Glutamatergic neuron (in vitro differentiated cells): ENCODE measurements around the gene NBEAL2. TPM values are rescaled to one million over a fixed set of nuclear protein-coding genes. Genes with fewer than 3 reads are reported as not detected.

ENCODE experiments used
- DNase-seq: peaks from one replicate; pipeline ENCODE4 v3.0.0; 2022
- H3K27ac Mint-ChIP-seq: one replicate; pipeline ENCODE4 v1.8.0; 2020; ENCODE audit warnings: mild to moderate bottlenecking, mixed read lengths, inconsistent platforms; ENCODE audit not compliant: unreplicated experiment
- H3K27me3 Mint-ChIP-seq: one replicate; pipeline ENCODE4 v1.8.0; 2020; ENCODE audit warnings: mild to moderate bottlenecking, moderate library complexity, mixed read lengths, inconsistent platforms; ENCODE audit not compliant: unreplicated experiment
- H3K36me3 Mint-ChIP-seq: one replicate; pipeline ENCODE4 v1.8.0; 2020; ENCODE audit warnings: mild to moderate bottlenecking, mixed read lengths, inconsistent platforms; ENCODE audit not compliant: unreplicated experiment
- H3K4me1 Mint-ChIP-seq: one replicate; pipeline ENCODE4 v1.8.0; 2020; ENCODE audit warnings: mild to moderate bottlenecking, low read depth, mixed read lengths, inconsistent platforms; ENCODE audit not compliant: unreplicated experiment
- H3K4me3 Mint-ChIP-seq: one replicate; pipeline ENCODE4 v1.8.0; 2020; ENCODE audit warnings: mild to moderate bottlenecking, mixed read lengths, inconsistent platforms; ENCODE audit not compliant: unreplicated experiment
- H3K9me3 Mint-ChIP-seq: one replicate; pipeline ENCODE4 v1.8.0; 2020; ENCODE audit warnings: mild to moderate bottlenecking, moderate library complexity, mixed read lengths, inconsistent platforms; ENCODE audit not compliant: unreplicated experiment
- total RNA-seq: library from RNA; stranded (reverse); fragmentation: NEBNext Ultra II Directional; extraction: Animal tissue kit (Norgen Biotek cat#: 25700); gene quantifications from one replicate; pipeline ENCODE4 v1.2.1, GENCODE V29; 2021; ENCODE audit not compliant: unreplicated experiment
- TF ChIP-seq, protein P1 (sequence below): fragments of 200-600 bp; sonication (generic); IDR thresholded peaks from one replicate; pipeline ENCODE4 v1.5.0; 2021; ENCODE audit not compliant: partially characterized antibody, unreplicated experiment

Gene NBEAL2
- total RNA-seq, 1 donor from 2014 or later = 38.0 TPM

- TF ChIP-seq, protein P1, sequence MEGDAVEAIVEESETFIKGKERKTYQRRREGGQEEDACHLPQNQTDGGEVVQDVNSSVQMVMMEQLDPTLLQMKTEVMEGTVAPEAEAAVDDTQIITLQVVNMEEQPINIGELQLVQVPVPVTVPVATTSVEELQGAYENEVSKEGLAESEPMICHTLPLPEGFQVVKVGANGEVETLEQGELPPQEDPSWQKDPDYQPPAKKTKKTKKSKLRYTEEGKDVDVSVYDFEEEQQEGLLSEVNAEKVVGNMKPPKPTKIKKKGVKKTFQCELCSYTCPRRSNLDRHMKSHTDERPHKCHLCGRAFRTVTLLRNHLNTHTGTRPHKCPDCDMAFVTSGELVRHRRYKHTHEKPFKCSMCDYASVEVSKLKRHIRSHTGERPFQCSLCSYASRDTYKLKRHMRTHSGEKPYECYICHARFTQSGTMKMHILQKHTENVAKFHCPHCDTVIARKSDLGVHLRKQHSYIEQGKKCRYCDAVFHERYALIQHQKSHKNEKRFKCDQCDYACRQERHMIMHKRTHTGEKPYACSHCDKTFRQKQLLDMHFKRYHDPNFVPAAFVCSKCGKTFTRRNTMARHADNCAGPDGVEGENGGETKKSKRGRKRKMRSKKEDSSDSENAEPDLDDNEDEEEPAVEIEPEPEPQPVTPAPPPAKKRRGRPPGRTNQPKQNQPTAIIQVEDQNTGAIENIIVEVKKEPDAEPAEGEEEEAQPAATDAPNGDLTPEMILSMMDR = no peak
- Mint-ChIP-seq H3K9me3 (peaks cover 9% of the 10 kb centered on the region), H3K4me3 (no peak overlapping the region), H3K36me3 (no peaks in the 10 kb centered on the region), H3K27ac (peak overlapping the region; percentile 15), H3K27me3 (no peaks in the 10 kb centered on the region), H3K4me1 (peaks cover 8% of the 10 kb centered on the region)
- no peak for DNase-seq
Measured at GRCh38 chr3:46932455-46933225, 46.8 kb upstream of the NBEAL2 start.

DNA sequence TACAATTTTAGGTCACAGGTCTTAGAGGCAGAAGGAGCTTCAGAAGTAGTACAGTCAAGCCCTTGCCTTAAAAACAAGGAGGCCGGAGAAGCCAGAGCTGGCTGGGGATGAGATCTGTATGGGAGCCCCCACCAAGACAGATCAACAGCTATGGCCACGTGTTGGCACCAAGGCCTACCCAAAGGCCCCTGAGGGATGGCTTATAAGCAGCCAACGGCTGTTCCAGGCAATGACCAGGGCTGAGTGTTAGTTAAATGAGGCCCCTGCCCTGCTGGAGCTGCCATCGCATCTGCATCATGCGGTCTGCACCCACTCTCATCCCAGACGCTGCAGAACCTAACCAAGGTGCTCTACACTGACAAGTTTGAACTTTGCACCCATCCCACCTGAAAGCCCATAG, 46.2 kb upstream of the NBEAL2 start:
- TF ChIP-seq, protein P1 = no peak
- no peaks in the 10 kb centered on the region for H3K36me3 Mint-ChIP-seq
- peaks cover 8% of the 10 kb centered on the region for H3K4me1 Mint-ChIP-seq
- peaks cover 9% of the 10 kb centered on the region for H3K9me3 Mint-ChIP-seq
- H3K4me3 Mint-ChIP-seq = no peak overlapping the region
- no peak for DNase-seq
- H3K27me3 Mint-ChIP-seq = no peaks in the 10 kb centered on the region
- H3K27ac Mint-ChIP-seq = no peak overlapping the region

DNA sequence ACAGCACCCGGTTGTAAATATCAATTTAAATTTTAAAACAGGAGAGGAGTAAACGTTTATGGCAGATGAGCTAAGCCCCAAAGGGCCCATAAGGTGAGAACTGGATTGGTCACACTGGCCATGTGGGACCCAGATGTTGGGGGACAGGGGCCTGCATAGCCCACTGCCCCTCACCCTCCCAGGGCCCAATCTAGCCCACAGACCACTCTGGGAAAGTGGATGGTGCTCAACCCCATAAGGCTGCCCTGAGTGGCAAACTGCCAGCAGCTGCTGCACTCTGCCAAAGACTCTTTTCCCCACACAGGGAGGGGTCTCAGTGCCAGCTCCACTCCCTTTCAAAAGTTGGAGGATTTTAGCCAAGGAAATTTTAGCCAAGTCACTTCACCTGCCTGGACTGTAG, 45.4 kb upstream of the NBEAL2 start:
- TF ChIP-seq, protein P1 = no peak
- peaks cover 8% of the 10 kb centered on the region for H3K4me1 Mint-ChIP-seq
- no peak overlapping the region for H3K27ac Mint-ChIP-seq

GRCh38 chr3:46934498-46935167, 44.8 kb upstream of the NBEAL2 start:
- peaks cover 2% of the 10 kb centered on the region for H3K27me3 Mint-ChIP-seq
- H3K9me3 Mint-ChIP-seq = peaks cover 11% of the 10 kb centered on the region
- TF ChIP-seq, protein P1 = no peak
- no peak overlapping the region for H3K4me3 Mint-ChIP-seq
- no peak overlapping the region for H3K27ac Mint-ChIP-seq
- no peaks in the 10 kb centered on the region for H3K36me3 Mint-ChIP-seq
- DNase-seq = no peak
- peaks cover 10% of the 10 kb centered on the region for H3K4me1 Mint-ChIP-seq

More for the DNA sequence above, 45.4 kb upstream of the NBEAL2 start:
- no peak overlapping the region for H3K4me3 Mint-ChIP-seq
- H3K36me3 Mint-ChIP-seq = no peaks in the 10 kb centered on the region
- no peak for DNase-seq
- peaks cover 9% of the 10 kb centered on the region for H3K9me3 Mint-ChIP-seq
- H3K27me3 Mint-ChIP-seq = peaks cover 2% of the 10 kb centered on the region

DNA sequence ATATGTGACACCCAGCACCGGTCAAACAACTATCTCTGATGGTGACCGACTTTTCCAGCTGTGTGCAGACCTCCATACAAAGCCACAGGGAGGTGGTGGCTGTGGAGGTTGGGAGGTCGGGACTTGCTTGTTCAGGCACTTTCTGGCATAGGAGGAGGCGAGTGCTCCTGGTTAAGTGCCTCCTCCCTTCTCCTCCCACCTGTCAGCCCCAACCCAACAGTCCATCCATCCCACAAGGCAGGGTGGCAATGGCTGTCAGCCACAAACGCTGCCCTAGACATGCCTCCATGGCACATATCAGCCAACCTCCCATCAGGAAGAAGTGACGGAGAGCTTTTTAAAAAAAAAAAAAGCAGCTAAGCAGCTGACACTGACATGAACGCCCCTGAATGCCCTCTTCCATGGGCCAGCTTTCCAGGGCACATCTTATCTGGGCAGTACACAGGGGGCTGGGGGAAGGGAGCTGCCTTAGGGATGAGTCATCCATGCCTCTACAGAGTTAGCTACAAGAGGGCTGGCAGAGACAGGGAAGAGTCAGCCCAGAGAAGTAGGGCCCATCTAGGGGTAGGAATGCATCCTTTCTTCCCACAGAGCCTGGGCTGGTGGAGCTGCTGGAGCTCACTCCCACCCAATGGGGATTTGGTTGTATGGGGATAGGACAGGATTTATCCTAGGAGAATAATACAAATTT, 44.2 kb upstream of the NBEAL2 start:
- TF ChIP-seq, protein P1 = no peak
- peaks cover 3% of the 10 kb centered on the region for H3K36me3 Mint-ChIP-seq
- H3K4me3 Mint-ChIP-seq = no peak overlapping the region
- H3K27ac Mint-ChIP-seq = no peak overlapping the region
- DNase-seq = no peak
- H3K4me1 Mint-ChIP-seq = peaks cover 10% of the 10 kb centered on the region
- peaks cover 9% of the 10 kb centered on the region for H3K9me3 Mint-ChIP-seq
- peaks cover 2% of the 10 kb centered on the region for H3K27me3 Mint-ChIP-seq
